ENCODE data around the gene CRADD. TPM values are rescaled to one million over a fixed set of nuclear protein-coding genes. Genes with fewer than 3 reads are reported as not detected.

CRADD gene
- total RNA-seq, 1 experiment from 2014 or later, result 7.6 TPM

GRCh38 chr12:93759512-93760081 is 82.4 kb downstream of the CRADD start:
- Histone ChIP-seq H3K56ac (ENCODE audit: insufficient read length, low read depth, low read length) (no peak overlapping the region), H3T11ph (ENCODE audit: low read length) (no peak overlapping the region), H4K8ac (replicated peaks; ENCODE audit: insufficient read length, low read depth, low read length) (no peak overlapping the region), H3K14ac (ENCODE audit: insufficient read depth, low read length) (no peak overlapping the region), H2BK120ac (ENCODE audit: low read depth, low read length, poor library complexity, severe bottlenecking) (no peak overlapping the region), H3K23ac (ENCODE audit: insufficient read length, low read depth, low read length) (no peak overlapping the region), H2AFZ (ENCODE audit: low read length) (no peak overlapping the region), H4K20me1 (ENCODE audit: control insufficient read depth, insufficient read depth, insufficient read length) (no peaks in the 10 kb centered on the region), H2BK15ac (ENCODE audit: low read depth, low read length) (no peak overlapping the region), H2BK12ac (ENCODE audit: insufficient read length, low read depth, low read length) (no peak overlapping the region), H3K4ac (ENCODE audit: low read depth, low read length) (no peak overlapping the region), H3K4me1 (ENCODE audit: insufficient read depth, low read length) (no peaks in the 10 kb centered on the region), H3K18ac (ENCODE audit: insufficient read length, low read depth, low read length) (no peak overlapping the region), H3K9ac (ENCODE audit: extremely low read depth, insufficient read length, low read length) (no peak overlapping the region), H3K9me3 (ENCODE audit: control insufficient read depth, low read depth, low read length) (no peaks in the 10 kb centered on the region), H4K91ac (ENCODE audit: insufficient read length, low read depth, low read length) (no peak overlapping the region), H4K5ac (ENCODE audit: insufficient read length, low read depth, low read length) (no peak overlapping the region), H3K4me2 (ENCODE audit: insufficient read depth, insufficient read length, low read length) (no peak overlapping the region), H3K79me2 (ENCODE audit: insufficient read depth, low read length) (no peaks in the 10 kb centered on the region), H2AK5ac (ENCODE audit: insufficient read length, low read length) (no peak overlapping the region), H2BK20ac (ENCODE audit: low read depth, low read length, poor library complexity, severe bottlenecking) (no peak overlapping the region), H3K27ac (ENCODE audit: insufficient read length, low read depth, low read length) (no peak overlapping the region), H3K27me3 (ENCODE audit: insufficient read depth, low read length) (no peaks in the 10 kb centered on the region), H3K79me1 (ENCODE audit: insufficient read depth, low read depth, low read length, poor library complexity, severe bottlenecking) (no peaks in the 10 kb centered on the region), H3K23me2 (ENCODE audit: insufficient read length, low read depth, low read length, poor library complexity, severe bottlenecking) (no peaks in the 10 kb centered on the region), H2BK5ac (ENCODE audit: insufficient read length, low read length) (no peak overlapping the region)
- no peaks in the 10 kb centered on the region for H3K27me3 Mint-ChIP-seq (ENCODE audit: low read depth)
- TF ChIP-seq, protein P1, sequence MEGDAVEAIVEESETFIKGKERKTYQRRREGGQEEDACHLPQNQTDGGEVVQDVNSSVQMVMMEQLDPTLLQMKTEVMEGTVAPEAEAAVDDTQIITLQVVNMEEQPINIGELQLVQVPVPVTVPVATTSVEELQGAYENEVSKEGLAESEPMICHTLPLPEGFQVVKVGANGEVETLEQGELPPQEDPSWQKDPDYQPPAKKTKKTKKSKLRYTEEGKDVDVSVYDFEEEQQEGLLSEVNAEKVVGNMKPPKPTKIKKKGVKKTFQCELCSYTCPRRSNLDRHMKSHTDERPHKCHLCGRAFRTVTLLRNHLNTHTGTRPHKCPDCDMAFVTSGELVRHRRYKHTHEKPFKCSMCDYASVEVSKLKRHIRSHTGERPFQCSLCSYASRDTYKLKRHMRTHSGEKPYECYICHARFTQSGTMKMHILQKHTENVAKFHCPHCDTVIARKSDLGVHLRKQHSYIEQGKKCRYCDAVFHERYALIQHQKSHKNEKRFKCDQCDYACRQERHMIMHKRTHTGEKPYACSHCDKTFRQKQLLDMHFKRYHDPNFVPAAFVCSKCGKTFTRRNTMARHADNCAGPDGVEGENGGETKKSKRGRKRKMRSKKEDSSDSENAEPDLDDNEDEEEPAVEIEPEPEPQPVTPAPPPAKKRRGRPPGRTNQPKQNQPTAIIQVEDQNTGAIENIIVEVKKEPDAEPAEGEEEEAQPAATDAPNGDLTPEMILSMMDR (conservative IDR thresholded peaks at IDR 0.05), result no peak
- peaks cover 22 to 26% of the 10 kb centered on the region in 2 experiments for H3K4me1 Mint-ChIP-seq
- H3K27ac Mint-ChIP-seq, result no peak overlapping the region; a peak in 1 of 7 replicates
- WGBS (ENCODE audit: extremely low coverage, insufficient read length, low lambda C conversion rate), result no CpG with 5 or more reads among the region's 2 CpGs
- no peak for DNase-seq
- H3K36me3 Mint-ChIP-seq (ENCODE audit: insufficient read depth in 1 of 3, low read depth in 3 of 3), result peaks cover 3 to 8% (median 4%) of the 10 kb centered on the region in 3 experiments; a peak in 5 of 7 replicates
- H3K4me3 Mint-ChIP-seq, result no peak overlapping the region
- peaks cover 3 to 5% of the 10 kb centered on the region in 2 experiments for H3K9me3 Mint-ChIP-seq

Data from H9 (cell line).